ENCODE results near the gene CAP2.
"Not testable (repeated sequence)": the region's sequence is repeated elsewhere in the genome, so short reads cannot be mapped to it uniquely, and the experiment has no call there.

Gene CAP2

DNA sequence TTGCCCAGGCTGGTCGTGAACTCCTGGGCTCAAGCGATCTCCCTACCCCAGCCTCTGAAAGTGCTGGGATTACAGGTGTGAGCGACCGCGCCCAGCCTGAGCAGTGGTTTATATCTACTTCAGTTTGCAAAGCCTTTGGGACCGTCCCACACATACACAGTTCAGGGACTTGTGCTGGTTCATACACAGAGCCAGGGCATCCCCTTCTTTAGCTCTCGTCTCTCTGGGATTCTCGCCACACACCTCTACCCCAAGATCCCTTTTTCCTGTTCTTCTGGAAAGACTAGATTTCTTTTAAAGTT, 12.5 kb downstream of the CAP2 start:
- Histone ChIP-seq H3K36me3 (ENCODE audit: insufficient read depth, low read length) (no peaks in the 10 kb centered on the region), H3K27ac (ENCODE audit: low read length) (no peak overlapping the region), H3K79me2 (ENCODE audit: insufficient read depth, low read length) (no peaks in the 10 kb centered on the region), H3K9me3 (ENCODE audit: insufficient read depth, low read length, severe bottlenecking) (no peaks in the 10 kb centered on the region), H4K20me1 (ENCODE audit: insufficient read depth, low read length) (no peaks in the 10 kb centered on the region), H2AFZ (ENCODE audit: low read depth, low read length) (no peak overlapping the region), H3K27me3 (ENCODE audit: insufficient read depth, low read length, poor library complexity) (no peaks in the 10 kb centered on the region), H3K4me2 (ENCODE audit: insufficient read depth, low read length) (no peak overlapping the region), H3K9ac (ENCODE audit: low read depth, low read length) (no peak overlapping the region), H3K4me1 (ENCODE audit: insufficient read depth, low read length) (no peaks in the 10 kb centered on the region), H3K4me3 (ENCODE audit: low read depth in 1 of 2, low read length in 2 of 2) (no peak overlapping the region)
- DNase-seq (no peak), ATAC-seq (ENCODE audit: insufficient read depth, low read depth) (no peak)
- TF ChIP-seq, protein P1, sequence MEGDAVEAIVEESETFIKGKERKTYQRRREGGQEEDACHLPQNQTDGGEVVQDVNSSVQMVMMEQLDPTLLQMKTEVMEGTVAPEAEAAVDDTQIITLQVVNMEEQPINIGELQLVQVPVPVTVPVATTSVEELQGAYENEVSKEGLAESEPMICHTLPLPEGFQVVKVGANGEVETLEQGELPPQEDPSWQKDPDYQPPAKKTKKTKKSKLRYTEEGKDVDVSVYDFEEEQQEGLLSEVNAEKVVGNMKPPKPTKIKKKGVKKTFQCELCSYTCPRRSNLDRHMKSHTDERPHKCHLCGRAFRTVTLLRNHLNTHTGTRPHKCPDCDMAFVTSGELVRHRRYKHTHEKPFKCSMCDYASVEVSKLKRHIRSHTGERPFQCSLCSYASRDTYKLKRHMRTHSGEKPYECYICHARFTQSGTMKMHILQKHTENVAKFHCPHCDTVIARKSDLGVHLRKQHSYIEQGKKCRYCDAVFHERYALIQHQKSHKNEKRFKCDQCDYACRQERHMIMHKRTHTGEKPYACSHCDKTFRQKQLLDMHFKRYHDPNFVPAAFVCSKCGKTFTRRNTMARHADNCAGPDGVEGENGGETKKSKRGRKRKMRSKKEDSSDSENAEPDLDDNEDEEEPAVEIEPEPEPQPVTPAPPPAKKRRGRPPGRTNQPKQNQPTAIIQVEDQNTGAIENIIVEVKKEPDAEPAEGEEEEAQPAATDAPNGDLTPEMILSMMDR (IDR thresholded peaks at IDR 0.05; ENCODE audit: borderline replicate concordance, extremely low read depth, low read length, poor library complexity, severe bottlenecking), result no peak
- TF ChIP-seq EZH2 (IDR thresholded peaks at IDR 0.05; ENCODE audit: borderline replicate concordance, low read depth, low read length, severe bottlenecking), result no peak

GRCh38 chr6:17408081-17408480, 14.7 kb downstream of the CAP2 start:
- TF ChIP-seq, protein P1 (IDR thresholded peaks at IDR 0.05; ENCODE audit: borderline replicate concordance, extremely low read depth, low read length, poor library complexity, severe bottlenecking), result no peak
- TF ChIP-seq EZH2 (IDR thresholded peaks at IDR 0.05; ENCODE audit: borderline replicate concordance, low read depth, low read length, severe bottlenecking), result no peak
- Histone ChIP-seq H4K20me1 (ENCODE audit: insufficient read depth, low read length) (no peaks in the 10 kb centered on the region), H3K27ac (ENCODE audit: low read length) (no peak overlapping the region), H3K36me3 (ENCODE audit: insufficient read depth, low read length) (no peaks in the 10 kb centered on the region), H3K4me1 (ENCODE audit: insufficient read depth, low read length) (no peaks in the 10 kb centered on the region), H3K9ac (ENCODE audit: low read depth, low read length) (no peak overlapping the region), H3K4me2 (ENCODE audit: insufficient read depth, low read length) (no peak overlapping the region), H3K27me3 (ENCODE audit: insufficient read depth, low read length, poor library complexity) (no peaks in the 10 kb centered on the region), H3K4me3 (ENCODE audit: low read depth in 1 of 2, low read length in 2 of 2) (no peak overlapping the region), H2AFZ (ENCODE audit: low read depth, low read length) (no peak overlapping the region), H3K9me3 (ENCODE audit: insufficient read depth, low read length, severe bottlenecking) (no peaks in the 10 kb centered on the region), H3K79me2 (ENCODE audit: insufficient read depth, low read length) (no peaks in the 10 kb centered on the region)
- ATAC-seq (ENCODE audit: insufficient read depth, low read depth) (no peak), DNase-seq (no peak)

GRCh38 chr6:17410281-17410680, 16.9 kb downstream of the CAP2 start:
- TF ChIP-seq, protein P1 (IDR thresholded peaks at IDR 0.05; ENCODE audit: borderline replicate concordance, extremely low read depth, low read length, poor library complexity, severe bottlenecking), result no peak
- TF ChIP-seq EZH2 (IDR thresholded peaks at IDR 0.05; ENCODE audit: borderline replicate concordance, low read depth, low read length, severe bottlenecking), result no peak
- ATAC-seq (ENCODE audit: insufficient read depth, low read depth) (no peak), DNase-seq (no peak)
- H3K79me2 ChIP-seq (ENCODE audit: insufficient read depth, low read length), result no peaks in the 10 kb centered on the region
- no peaks in the 10 kb centered on the region for H3K27me3 ChIP-seq (ENCODE audit: insufficient read depth, low read length, poor library complexity)
- H3K4me3 ChIP-seq (ENCODE audit: low read depth in 1 of 2, low read length in 2 of 2), result no peak overlapping the region
- no peaks in the 10 kb centered on the region for H3K4me1 ChIP-seq (ENCODE audit: insufficient read depth, low read length)
- no peaks in the 10 kb centered on the region for H4K20me1 ChIP-seq (ENCODE audit: insufficient read depth, low read length)
- no peaks in the 10 kb centered on the region for H3K36me3 ChIP-seq (ENCODE audit: insufficient read depth, low read length)
- H3K27ac ChIP-seq (ENCODE audit: low read length), result no peak overlapping the region
- H3K4me2 ChIP-seq (ENCODE audit: insufficient read depth, low read length), result no peak overlapping the region
- H3K9ac ChIP-seq (ENCODE audit: low read depth, low read length), result no peak overlapping the region
- H2AFZ ChIP-seq (ENCODE audit: low read depth, low read length), result no peak overlapping the region
- no peaks in the 10 kb centered on the region for H3K9me3 ChIP-seq (ENCODE audit: insufficient read depth, low read length, severe bottlenecking)

- Histone ChIP-seq H3K4me1 (ENCODE audit: insufficient read depth, low read length) (no peaks in the 10 kb centered on the region), H3K9ac (ENCODE audit: low read depth, low read length) (no peak overlapping the region), H3K27me3 (ENCODE audit: insufficient read depth, low read length, poor library complexity) (no peaks in the 10 kb centered on the region), H3K27ac (ENCODE audit: low read length) (no peak overlapping the region), H3K4me2 (ENCODE audit: insufficient read depth, low read length) (no peak overlapping the region), H3K79me2 (ENCODE audit: insufficient read depth, low read length) (no peaks in the 10 kb centered on the region), H3K9me3 (ENCODE audit: insufficient read depth, low read length, severe bottlenecking) (no peaks in the 10 kb centered on the region), H2AFZ (ENCODE audit: low read depth, low read length) (no peak overlapping the region), H3K36me3 (ENCODE audit: insufficient read depth, low read length) (no peaks in the 10 kb centered on the region), H4K20me1 (ENCODE audit: insufficient read depth, low read length) (no peaks in the 10 kb centered on the region), H3K4me3 (ENCODE audit: low read depth in 1 of 2, low read length in 2 of 2) (no peak overlapping the region)
- DNase-seq, result no peak
- no peak for TF ChIP-seq EZH2 (IDR thresholded peaks at IDR 0.05; ENCODE audit: borderline replicate concordance, low read depth, low read length, severe bottlenecking)
- TF ChIP-seq, protein P1 (IDR thresholded peaks at IDR 0.05; ENCODE audit: borderline replicate concordance, extremely low read depth, low read length, poor library complexity, severe bottlenecking), result no peak
- no peak for ATAC-seq (ENCODE audit: insufficient read depth, low read depth)
Measured at GRCh38 chr6:17413313-17413750, 19.9 kb downstream of the CAP2 start.

- DNase-seq; H3K4me1 ChIP-seq (ENCODE audit: insufficient read depth, low read length); ATAC-seq (ENCODE audit: insufficient read depth, low read depth); H3K4me3 ChIP-seq (ENCODE audit: low read depth in 1 of 2, low read length in 2 of 2); H3K4me2 ChIP-seq (ENCODE audit: insufficient read depth, low read length); H3K79me2 ChIP-seq (ENCODE audit: insufficient read depth, low read length); H3K27ac ChIP-seq (ENCODE audit: low read length); H3K9ac ChIP-seq (ENCODE audit: low read depth, low read length); H4K20me1 ChIP-seq (ENCODE audit: insufficient read depth, low read length); H2AFZ ChIP-seq (ENCODE audit: low read depth, low read length); H3K27me3 ChIP-seq (ENCODE audit: insufficient read depth, low read length, poor library complexity); H3K36me3 ChIP-seq (ENCODE audit: insufficient read depth, low read length); H3K9me3 ChIP-seq (ENCODE audit: insufficient read depth, low read length, severe bottlenecking): not testable (repeated sequence)
Measured at GRCh38 chr6:17414395-17414794, 21.0 kb downstream of the CAP2 start.
